Measurements from ENCODE around the gene PIBF1. TPM values are rescaled to one million over a fixed set of nuclear protein-coding genes. Genes with fewer than 3 reads are reported as not detected.

PIBF1 gene
- total RNA-seq, 1 donor from 2014 or later: 28.3 TPM

DNA sequence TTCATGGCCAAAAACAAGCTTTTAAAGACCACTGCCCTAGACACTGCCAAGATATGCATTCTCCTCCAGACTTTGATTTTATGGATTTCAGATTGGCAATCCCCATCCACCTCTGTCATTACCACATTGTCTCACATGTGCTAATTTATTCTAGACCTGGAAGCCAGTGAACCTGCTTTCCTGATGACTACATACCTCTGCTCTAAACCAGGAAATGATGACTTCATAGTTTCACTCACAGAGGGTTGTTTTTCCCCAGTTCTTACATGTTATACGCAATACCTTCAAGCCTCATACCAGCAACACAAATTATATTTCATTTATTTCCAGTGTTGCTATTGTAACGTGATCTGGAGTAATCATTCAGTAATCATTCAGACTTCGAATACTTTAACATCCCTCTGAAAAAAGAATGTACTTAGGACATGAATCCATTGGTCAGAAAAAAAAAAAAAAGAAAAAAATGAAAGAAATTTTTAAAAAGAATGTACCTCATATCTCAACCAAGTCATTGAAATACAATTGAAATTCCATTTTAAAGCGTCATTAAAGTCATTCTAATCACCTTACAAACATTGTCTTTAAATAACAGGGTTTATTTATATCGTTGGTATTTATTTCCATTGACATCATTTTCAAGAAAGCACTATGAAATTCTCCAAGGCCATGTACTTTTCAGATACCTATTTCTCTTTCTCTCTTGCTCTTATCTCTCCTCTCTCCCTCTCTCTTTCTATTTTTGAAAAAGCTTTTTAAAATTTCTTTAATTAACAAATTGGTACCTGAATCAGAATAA, 243.5 kb downstream of the PIBF1 start:
- Histone ChIP-seq H3K27ac (no peak overlapping the region), H3K4me1 (no peaks in the 10 kb centered on the region), H3K4me3 (no peak overlapping the region), H3K27me3 (no peaks in the 10 kb centered on the region), H3K36me3 (no peaks in the 10 kb centered on the region), H3K9me3 (no peaks in the 10 kb centered on the region)
- ATAC-seq: peak; percentile 41
- TF ChIP-seq, protein P1, sequence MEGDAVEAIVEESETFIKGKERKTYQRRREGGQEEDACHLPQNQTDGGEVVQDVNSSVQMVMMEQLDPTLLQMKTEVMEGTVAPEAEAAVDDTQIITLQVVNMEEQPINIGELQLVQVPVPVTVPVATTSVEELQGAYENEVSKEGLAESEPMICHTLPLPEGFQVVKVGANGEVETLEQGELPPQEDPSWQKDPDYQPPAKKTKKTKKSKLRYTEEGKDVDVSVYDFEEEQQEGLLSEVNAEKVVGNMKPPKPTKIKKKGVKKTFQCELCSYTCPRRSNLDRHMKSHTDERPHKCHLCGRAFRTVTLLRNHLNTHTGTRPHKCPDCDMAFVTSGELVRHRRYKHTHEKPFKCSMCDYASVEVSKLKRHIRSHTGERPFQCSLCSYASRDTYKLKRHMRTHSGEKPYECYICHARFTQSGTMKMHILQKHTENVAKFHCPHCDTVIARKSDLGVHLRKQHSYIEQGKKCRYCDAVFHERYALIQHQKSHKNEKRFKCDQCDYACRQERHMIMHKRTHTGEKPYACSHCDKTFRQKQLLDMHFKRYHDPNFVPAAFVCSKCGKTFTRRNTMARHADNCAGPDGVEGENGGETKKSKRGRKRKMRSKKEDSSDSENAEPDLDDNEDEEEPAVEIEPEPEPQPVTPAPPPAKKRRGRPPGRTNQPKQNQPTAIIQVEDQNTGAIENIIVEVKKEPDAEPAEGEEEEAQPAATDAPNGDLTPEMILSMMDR (IDR thresholded peaks at IDR 0.05): no peak
- DNase-seq: no peak
- intact Hi-C loops (cut with DNase I): no loop called here

DNA sequence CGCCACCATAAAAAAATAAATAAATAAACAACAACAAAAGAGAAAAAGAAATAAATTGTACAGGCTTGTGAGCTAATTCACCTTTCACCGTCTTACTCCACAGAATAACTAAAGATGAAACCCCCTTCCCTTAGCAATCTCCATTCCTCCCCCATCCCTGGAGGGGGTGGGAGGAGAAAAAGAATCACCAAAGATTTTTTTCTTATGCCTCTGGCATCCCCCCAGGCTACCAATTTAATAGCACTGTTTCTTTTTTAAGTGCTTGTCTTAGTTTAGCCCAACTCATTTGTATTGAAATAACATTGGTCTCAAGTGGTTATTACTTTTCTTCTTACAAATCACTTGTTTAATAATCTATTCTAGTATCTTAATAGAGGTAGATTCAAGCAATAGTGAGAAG, 253.0 kb downstream of the PIBF1 start:
- no peaks in the 10 kb centered on the region for H3K4me1 ChIP-seq
- no peak overlapping the region for H3K27ac ChIP-seq
- H3K27me3 ChIP-seq: no peaks in the 10 kb centered on the region
- TF ChIP-seq, protein P1 (IDR thresholded peaks at IDR 0.05): no peak
- no peaks in the 10 kb centered on the region for H3K36me3 ChIP-seq
- ATAC-seq (no peak), DNase-seq (no peak)
- no peaks in the 10 kb centered on the region for H3K9me3 ChIP-seq
- H3K4me3 ChIP-seq: no peak overlapping the region
- intact Hi-C loops (cut with DNase I): no loop called here

DNA sequence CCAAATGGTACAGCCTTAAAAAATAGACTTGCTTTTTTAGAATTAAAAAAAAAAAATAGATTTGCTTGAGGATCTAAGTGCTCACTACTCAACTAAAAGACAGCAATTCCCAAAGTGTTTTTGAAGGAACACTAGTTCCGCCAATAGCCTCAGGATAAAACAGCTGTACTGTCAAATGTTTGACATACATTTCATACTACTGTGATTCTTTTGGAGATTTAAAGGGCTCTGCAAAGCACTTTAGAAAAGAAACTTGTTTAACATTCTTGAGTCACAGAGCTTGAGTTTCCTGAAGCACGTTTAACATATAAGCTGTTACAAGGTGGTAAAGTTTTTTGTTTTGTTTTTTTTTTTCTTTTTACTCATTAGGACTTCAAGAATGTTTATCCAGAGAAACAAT, 253.7 kb downstream of the PIBF1 start:
- intact Hi-C loops (cut with DNase I): no loop called here
- Histone ChIP-seq H3K4me1 (no peaks in the 10 kb centered on the region), H3K4me3 (no peak overlapping the region), H3K9me3 (no peaks in the 10 kb centered on the region), H3K36me3 (no peaks in the 10 kb centered on the region), H3K27me3 (no peaks in the 10 kb centered on the region), H3K27ac (no peak overlapping the region)
- ATAC-seq: no peak
- DNase-seq: no peak
- TF ChIP-seq, protein P1 (IDR thresholded peaks at IDR 0.05): no peak

DNA sequence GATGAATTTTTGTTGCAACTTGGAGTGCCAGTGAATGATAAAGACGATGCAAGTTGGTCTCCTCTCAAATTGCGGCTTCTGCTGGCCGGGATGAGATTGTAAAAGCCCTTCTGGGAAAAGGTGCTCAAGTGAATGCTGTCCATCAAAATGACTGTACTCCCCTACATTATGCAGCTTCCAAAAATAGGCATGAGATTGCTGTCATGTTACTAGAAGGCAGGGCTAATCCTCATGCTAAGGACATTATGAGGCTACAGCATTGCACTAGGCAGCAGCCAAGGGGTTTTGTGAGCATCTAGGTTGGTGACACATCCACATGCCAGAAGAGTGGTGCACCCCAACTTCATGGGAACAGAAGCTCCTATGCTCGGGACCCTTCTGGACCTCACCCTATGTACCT, 254.6 kb downstream of the PIBF1 start:
- H3K9me3 ChIP-seq: no peaks in the 10 kb centered on the region
- no peak overlapping the region for H3K4me3 ChIP-seq
- no peaks in the 10 kb centered on the region for H3K27me3 ChIP-seq
- TF ChIP-seq, protein P1 (IDR thresholded peaks at IDR 0.05): no peak
- H3K27ac ChIP-seq: no peak overlapping the region
- DNase-seq (no peak), ATAC-seq (no peak)
- intact Hi-C loops (cut with DNase I): no loop called here
- no peaks in the 10 kb centered on the region for H3K4me1 ChIP-seq
- no peaks in the 10 kb centered on the region for H3K36me3 ChIP-seq

DNA sequence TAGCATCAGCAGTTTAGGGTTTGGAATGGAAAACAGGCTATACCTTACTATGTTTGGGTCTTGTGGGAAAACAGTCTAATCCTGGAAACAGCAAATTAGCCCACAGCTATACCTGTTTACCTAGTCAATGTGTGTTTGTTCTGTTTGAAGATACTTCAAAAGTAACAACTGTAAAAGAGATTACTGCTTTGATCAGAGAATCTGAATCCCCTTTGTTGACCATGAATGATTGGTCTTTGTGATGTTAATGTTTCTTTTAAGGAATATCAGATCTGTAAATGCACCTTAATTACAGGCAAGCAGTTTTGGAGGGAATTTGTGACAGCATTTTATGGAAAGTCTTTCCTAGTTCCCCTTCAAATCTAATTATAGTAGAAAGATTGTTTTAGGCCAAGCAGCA, 256.1 kb downstream of the PIBF1 start:
- no peak overlapping the region for H3K27ac ChIP-seq
- DNase-seq: no peak
- H3K4me3 ChIP-seq: no peak overlapping the region
- no peaks in the 10 kb centered on the region for H3K27me3 ChIP-seq
- no peaks in the 10 kb centered on the region for H3K9me3 ChIP-seq
- H3K4me1 ChIP-seq: no peaks in the 10 kb centered on the region
- no peak for ATAC-seq
- TF ChIP-seq, protein P1 (IDR thresholded peaks at IDR 0.05): no peak
- intact Hi-C loops (cut with DNase I): no loop called here
- H3K36me3 ChIP-seq: no peaks in the 10 kb centered on the region

Data from upper lobe of right lung (tissue), 1 donor.